ENCODE measurements around the gene GREB1.

GREB1 gene

DNA sequence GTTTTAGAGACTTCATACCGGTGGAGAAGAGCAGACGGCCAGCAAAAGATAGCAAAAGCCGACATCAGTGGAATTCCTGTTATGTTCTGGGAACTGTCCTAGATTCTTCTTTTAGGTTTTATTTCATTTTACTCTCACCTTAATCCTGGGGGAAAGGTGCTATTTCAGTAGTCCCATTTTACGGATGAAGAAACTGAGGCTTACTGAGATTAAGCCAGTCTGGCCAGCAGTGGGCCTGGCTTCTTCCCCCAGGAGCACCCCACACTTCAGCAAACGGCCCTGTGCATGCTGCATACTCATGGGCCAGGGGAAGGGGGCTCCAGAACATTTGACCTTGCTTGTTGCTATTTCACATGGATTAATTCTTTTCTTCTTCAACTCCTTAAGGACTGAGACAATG, 79.5 kb downstream of the GREB1 start:
- DNase-seq, result no peak

DNA sequence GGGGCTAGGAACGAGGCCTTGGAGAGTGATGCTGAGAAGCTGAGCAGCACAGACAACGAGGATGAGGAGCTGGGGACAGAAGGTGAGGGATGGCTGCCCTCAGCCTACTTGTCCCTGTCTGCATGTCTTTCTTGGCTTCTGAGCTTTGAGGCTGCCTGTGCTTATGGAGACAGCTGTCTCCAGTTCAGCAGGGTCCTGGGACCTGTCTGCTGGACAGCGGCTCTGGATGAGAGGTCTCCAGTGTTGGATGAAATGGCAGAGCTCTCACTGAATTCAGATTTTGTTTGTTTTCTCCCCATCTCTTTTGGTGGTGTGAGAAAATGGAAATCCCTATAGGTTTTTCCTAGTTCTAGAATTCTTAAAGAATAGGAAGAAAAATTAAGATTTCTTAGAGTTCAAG, 81.4 kb downstream of the GREB1 start:
- no peak for DNase-seq

DNA sequence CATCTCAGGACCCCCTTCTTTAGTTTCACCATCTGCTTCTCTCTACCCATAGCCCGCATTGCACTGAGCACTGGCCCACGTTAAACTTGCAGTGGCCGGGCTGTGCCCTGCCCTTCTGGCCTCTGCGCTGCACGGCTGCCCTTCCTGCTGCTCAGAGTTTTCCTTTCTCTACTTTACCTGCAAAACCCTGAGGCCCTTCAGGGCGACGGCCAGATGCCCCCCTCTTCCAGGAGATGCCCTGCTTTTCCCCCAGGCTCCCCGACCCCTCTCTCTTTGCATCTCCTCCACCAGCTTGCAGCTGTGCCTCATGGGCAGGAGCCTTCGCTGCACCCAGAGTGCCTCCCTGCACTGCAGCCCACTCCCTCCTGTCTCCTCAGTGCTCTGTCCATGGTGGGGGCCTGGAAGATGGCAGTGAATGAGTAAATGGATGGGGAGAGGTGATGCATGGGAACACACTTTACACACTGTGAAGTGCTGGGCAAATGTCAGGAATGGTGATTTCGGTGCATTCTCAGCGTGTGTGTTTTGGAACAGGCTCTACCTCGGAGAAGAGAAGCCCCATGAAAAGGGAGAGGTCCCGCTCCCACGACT, 82.3 kb downstream of the GREB1 start:
- DNase-seq, result no peak

DNA sequence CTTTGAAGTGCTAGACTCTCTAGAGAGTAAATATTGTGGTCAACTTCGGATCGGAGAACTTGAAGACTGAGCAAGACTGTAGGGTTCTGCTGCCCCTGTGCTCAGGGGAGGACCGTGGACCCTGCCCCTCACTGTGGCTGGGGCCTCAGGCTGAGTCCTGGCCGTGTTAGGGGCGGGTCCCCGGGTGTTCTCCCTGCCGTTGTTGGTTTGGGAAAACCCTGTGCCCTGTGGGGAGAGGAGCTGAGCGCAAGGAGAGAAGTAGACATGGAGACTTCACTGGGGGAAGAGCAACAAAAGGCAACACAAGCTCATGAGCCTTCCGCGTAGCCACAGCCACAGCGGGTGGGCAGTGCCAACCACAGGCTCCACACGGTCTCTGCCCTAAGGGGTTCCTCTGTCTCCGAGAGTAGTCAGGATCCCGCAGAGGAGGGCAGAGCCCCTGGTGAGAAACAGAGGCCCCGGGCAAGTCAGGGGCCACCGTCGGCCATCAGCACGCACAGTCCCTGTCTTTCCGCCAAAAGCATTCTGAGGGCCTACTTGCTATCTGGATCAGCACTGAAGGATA, 83.1 kb downstream of the GREB1 start:
- DNase-seq, result no peak

DNA sequence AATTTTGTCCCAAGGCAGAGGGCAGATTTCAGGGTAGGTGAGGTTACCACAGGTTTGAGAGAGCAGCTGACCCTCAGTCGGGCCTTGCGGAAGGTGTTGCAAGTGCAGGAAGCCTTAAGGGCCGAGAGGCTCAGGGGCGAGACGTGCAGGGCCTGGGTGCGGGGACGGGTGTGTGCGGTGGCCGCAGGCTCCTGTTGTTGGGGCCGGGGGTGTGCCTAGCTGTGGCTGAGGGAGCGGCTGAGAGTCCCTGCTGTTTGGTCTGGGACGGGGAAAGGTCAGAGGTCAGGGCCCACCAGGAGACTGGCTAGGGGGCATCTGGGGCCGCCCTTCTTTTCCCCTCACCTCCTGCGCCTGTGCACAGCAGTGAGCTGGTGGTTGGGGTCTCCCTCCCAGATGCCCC, 83.7 kb downstream of the GREB1 start:
- no peak for DNase-seq

GRCh38 chr2:11617984-11618707, 84.3 kb downstream of the GREB1 start:
- no peak for DNase-seq

GRCh38 chr2:11618708-11619062, 84.8 kb downstream of the GREB1 start:
- DNase-seq, result no peak

DNA sequence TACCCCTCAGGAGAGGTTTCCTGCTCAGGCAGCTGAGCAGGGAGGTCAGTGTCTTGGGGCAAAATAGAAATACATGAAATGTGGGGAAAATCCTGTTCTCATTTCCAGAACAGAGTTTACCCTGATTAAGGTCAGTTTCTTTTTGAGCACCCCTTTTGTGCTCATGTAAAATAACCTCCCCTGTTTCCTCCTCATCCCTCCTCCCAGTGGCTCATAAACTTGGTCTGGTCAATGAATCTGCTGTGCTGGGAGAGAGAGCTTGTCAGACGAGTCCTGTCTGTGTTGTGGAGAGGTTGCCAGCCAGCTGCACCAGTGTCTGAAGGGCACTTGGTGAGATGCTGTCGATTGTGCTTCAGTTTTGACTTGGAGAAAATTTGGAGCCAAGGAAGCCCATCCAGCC, 87.6 kb downstream of the GREB1 start:
- DNase-seq, result no peak

DNA sequence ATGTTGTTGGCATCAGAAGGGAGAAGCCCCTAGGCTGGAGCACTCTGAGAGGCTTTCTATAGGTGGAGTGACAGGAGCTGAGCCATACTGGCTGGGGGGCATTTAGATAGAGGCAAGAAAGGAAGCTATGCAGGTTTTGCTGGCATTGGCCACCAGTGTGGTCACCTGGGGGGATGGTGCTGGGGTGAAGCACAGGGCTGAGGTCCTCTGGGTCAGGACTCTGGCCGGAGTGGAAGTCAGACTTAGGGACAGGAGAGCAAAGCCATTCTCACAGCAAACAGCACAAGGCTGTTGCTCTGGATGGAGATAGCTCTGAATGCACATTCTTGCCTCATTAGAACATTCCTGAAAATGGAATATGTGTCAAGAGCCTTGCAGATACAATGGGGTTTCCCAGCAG, 88.8 kb downstream of the GREB1 start:
- DNase-seq, result no peak

DNA sequence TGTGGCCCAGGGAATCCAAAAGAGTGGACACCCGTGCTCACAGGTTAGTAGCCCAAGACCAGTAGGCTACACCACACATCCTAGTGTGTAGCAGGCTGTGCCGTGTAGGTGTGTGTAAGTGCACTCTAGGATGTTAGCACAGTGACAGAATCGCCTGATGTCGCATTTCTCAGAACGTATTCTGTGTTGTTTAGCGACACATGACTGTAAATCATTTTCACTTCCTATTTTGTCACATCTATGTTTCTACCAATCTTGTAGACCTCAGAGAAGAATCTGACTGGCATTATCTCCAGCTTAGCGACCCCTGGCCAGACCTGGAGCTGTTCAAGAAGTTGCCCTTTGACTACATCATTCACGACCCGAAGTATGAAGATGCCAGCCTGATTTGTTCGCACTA, 91.0 kb downstream of the GREB1 start:
- DNase-seq, result no peak

- no peak for DNase-seq
These were observed 91.8 kb downstream of the GREB1 start for GRCh38 chr2:11625671-11626070.

- DNase-seq, result no peak
These were observed 94.8 kb downstream of the GREB1 start for GRCh38 chr2:11628675-11629074.

DNA sequence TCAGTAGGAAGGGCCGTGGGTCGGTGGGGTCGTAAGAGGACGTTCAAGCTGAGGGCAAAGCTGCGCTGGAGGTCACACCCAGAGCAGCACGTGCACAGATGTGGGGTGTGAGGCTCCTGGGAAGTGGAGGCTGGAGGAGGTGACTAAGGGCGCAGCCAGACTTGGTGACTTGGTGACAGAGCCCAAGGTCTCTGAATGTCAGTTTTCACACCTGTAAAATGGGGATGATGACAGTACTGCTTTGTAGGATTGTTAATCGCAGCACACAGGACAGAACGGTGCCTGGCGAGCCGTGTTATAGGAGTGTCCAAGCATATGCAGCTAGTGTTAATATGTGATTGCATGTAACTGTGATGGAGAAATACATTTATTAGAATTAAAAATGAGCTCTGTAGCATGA, 95.4 kb downstream of the GREB1 start:
- no peak for DNase-seq

DNA sequence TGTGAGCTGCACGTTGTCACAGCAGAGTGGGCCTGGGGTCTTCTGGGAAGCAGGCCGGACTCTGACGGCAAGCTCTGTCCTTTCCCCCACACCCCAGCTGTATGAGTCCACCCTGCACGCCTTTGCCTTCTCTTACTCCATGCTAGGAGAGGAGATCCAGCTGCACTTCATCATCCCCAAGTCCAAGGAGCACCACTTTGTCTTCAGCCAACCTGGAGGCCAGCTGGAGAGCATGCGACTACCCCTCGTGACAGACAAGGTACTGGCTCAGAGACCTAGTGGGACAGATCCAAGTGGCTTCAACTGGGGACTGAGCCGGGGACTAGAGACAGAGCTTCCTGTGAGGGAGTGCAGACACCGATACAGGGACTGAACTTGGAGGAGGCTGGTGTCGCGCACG, 96.0 kb downstream of the GREB1 start:
- DNase-seq, result no peak

- DNase-seq, result no peak
These were observed 97.0 kb downstream of the GREB1 start for GRCh38 chr2:11630855-11631254.

DNA sequence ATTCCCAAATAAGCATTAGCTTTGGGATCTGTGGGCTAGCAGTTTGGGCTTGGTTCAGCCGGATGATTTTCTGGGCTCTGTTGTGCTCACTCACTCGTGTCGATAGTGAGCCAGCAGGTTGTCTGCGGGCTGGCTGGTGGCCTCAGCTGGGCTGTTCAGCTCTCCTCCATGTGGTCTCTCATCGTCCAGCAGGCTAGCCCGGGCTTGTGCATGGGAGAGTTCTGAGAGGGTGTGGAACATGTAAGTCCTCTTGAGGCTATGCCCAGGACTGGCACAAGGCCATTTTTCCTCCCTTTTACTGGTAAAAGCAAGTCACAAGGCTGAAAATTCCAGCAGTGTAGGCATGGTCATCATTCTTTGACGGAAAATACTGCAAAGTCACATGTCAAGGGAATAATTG, 97.6 kb downstream of the GREB1 start:
- no peak for DNase-seq

GRCh38 chr2:11633923-11634478, 100.2 kb downstream of the GREB1 start:
- DNase-seq, result no peak

DNA sequence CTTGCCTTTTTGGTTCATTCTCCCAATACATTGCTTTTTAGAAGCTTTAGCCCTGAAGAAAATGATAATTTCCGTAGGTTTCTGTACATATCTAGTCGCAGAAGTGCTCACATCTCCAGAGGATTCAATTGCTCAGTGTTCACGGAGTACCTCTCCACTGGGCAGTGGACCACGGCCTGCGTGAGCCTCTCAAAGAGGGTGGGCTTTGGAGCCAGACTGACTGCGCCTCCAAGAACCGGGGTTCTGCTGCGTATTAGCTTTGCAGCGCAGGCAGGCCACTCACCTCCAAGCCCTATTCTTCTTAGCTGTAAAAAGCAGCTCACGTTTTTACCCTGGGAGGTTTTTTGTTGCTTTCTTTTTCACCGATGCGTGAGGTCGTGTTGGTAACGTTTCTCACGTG, 100.7 kb downstream of the GREB1 start:
- DNase-seq, result no peak

- no peak for DNase-seq
These were observed 101.3 kb downstream of the GREB1 start for GRCh38 chr2:11635141-11635540.

DNA sequence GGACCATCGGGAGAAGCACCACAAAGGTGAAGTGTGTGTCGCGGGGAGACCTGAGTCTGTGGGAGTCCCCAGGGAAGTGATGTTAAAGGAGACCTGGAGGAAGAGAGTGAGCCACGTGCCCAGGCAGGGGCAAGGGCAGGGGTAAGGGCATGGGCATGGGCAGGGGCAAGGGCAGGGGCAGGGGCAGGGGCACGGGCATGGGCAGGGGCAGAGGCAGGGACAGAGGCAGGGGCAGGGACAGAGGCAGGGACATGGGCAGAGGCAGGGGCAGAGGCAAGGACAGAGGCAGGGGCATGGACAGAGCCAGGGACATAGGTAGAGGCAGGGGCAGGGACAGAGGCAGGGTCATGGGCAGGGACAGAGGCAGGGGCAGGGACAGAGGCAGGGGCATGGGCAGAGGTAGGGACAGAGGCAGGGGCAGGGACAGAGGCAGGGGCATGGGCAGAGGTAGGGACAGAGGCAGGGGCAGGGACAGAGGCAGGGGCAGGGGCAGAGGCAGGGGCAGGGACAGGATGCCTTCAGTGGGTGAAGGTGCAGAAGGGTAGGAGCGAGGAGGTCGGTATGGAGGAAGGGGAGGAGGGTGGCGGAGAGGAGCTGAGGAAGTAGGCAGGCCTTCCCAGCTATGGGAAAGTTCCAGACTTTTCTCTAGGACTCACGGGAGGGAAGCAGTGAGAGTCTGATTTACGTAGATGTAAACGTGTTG, 102.9 kb downstream of the GREB1 start:
- DNase-seq, result no peak

- DNase-seq, result no peak
These were observed 103.7 kb downstream of the GREB1 start for GRCh38 chr2:11637546-11637945.

DNA sequence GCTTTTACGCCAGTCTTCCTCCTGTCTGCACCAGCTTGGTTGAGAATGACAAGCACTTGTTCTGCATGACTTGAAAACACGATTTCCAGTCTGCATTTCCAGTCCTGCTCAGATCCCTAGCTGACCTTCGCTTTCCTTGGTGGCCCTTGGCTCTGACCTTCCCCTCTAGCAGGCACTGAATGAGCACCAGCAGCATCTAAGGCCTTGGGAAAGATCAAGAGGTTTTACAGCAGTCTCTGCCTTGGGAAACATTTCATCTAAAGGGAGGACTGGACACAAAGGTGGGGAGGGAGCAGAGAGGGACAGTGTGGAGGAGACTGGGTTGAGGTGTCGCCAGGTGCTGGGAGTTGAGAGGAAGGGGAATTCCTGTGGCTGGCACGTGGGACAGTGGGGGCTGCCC, 105.7 kb downstream of the GREB1 start:
- no peak for DNase-seq

DNA sequence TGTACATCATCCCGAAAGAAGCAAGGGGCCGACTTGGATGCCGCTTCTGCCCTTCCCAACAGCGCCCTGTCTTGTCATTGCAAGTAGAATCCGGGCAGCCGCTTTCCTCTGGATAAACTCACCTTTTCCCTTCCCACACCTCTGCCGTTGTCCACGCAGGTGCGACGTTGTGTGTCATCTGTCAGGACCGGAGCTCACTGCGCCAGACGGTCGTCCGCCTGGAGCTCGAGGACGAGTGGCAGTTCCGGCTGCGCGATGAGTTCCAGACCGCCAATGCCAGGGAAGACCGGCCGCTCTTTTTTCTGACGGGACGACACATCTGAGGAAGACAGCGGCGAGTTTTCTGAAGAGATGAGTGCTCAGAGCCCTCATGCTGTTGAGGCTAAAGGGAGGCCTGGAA, 106.3 kb downstream of the GREB1 start:
- DNase-seq, result no peak

DNA sequence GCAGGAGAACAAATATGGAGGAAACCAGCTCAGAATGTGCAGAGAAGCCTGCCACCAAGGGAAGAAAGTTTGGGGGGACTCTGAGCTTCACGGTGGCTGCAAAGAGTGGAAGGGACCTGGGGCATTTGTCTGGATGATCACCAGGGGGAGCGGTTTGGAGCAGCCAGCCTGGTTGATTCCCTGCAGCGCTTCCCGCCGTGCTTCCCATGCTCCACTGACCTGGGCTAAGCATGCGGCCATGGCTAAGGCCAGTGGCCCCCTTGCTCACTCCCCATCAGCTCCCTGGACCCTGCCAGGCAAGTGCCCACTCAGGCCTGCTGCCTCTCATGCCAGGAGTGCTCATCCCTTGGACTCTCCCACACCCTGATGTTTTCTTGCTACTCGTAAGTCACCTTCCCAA, 109.1 kb downstream of the GREB1 start:
- no peak for DNase-seq

Data from fibroblast of upper back skin (primary cell).